Measurements from ENCODE around the gene OSM. TPM values are rescaled to one million over a fixed set of nuclear protein-coding genes. Genes with fewer than 3 reads are reported as not detected.

The OSM gene
- total RNA-seq, 1 donor from 2014 or later, result not detected

DNA sequence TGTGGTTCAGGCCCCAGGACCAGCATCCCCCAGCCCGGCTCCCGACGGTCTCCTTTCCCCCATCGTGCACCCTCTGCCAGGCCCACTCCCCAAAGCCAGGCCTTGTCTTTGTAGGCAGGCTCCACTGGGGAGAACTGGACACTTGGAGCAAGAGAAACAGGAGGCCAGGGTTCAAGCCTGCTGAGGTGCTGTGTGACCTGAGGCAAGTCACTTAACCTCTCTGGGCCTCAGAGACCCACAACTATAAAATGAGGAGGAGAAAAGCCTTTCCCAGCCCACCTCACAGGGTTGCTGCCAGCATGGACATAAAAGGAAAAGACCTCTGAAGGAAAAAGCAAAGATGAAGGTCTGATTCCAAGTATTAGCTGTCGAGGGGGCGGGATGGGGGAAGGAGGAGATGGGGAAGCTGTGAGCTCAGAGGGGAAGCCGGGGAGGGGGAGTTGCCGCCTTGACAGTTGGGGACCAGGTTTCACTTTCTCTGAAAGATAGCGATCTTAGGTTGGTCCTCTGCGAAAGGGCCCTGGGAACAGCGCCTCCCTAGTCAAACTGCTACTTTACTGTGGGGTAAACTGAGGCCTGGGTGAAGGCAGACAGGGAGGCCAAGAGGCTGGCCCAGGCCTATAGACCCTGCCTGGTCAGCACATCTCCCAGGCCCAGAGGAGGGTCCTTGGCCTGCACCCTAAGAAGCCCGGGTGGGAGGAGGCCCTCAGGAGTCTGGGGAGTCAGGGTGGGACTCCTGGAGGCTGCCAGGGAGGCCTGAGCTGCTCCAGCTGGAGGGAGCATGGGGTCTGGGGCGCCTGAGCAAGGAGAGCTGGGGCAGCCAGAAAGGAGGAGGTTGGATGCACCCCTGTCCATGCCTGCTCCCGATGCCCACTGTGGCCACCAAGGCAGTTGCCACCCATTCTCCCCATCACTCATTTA, 991 bp upstream of the OSM start:
- DNase-seq (ENCODE audit: low read depth), result no peak

GRCh38 chr22:30265823-30266444, 717 bp downstream of the OSM start:
- Histone ChIP-seq H3K27me3 (ENCODE audit: control insufficient read depth, insufficient read depth, low read length) (peaks cover 2% of the 10 kb centered on the region), H3K36me3 (ENCODE audit: control insufficient read depth, insufficient read depth, low read length) (no peaks in the 10 kb centered on the region), H3K4me3 (ENCODE audit: low read depth, low read length) (no peak overlapping the region)
- FAIRE-seq (no peak), DNase-seq (ENCODE audit: low read depth) (no peak)
- TF ChIP-seq, protein P1, sequence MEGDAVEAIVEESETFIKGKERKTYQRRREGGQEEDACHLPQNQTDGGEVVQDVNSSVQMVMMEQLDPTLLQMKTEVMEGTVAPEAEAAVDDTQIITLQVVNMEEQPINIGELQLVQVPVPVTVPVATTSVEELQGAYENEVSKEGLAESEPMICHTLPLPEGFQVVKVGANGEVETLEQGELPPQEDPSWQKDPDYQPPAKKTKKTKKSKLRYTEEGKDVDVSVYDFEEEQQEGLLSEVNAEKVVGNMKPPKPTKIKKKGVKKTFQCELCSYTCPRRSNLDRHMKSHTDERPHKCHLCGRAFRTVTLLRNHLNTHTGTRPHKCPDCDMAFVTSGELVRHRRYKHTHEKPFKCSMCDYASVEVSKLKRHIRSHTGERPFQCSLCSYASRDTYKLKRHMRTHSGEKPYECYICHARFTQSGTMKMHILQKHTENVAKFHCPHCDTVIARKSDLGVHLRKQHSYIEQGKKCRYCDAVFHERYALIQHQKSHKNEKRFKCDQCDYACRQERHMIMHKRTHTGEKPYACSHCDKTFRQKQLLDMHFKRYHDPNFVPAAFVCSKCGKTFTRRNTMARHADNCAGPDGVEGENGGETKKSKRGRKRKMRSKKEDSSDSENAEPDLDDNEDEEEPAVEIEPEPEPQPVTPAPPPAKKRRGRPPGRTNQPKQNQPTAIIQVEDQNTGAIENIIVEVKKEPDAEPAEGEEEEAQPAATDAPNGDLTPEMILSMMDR (IDR thresholded peaks at IDR 0.05; ENCODE audit: insufficient read depth, low read length, severe bottlenecking), result no peak

More for the DNA sequence above, 991 bp upstream of the OSM start:
- H3K36me3 ChIP-seq (ENCODE audit: control insufficient read depth, insufficient read depth, low read length), result no peaks in the 10 kb centered on the region
- TF ChIP-seq, protein P1 (IDR thresholded peaks at IDR 0.05; ENCODE audit: insufficient read depth, low read length, severe bottlenecking), result no peak
- H3K4me3 ChIP-seq (ENCODE audit: low read depth, low read length), result no peak overlapping the region
- peaks cover 2% of the 10 kb centered on the region for H3K27me3 ChIP-seq (ENCODE audit: control insufficient read depth, insufficient read depth, low read length)
- no peak for FAIRE-seq

GRCh38 chr22:30265131-30265720, 1.4 kb downstream of the OSM start:
- FAIRE-seq (no peak), DNase-seq (ENCODE audit: low read depth) (no peak)
- Histone ChIP-seq H3K4me3 (ENCODE audit: low read depth, low read length) (no peak overlapping the region), H3K27me3 (ENCODE audit: control insufficient read depth, insufficient read depth, low read length) (peaks cover 2% of the 10 kb centered on the region), H3K36me3 (ENCODE audit: control insufficient read depth, insufficient read depth, low read length) (no peaks in the 10 kb centered on the region)
- TF ChIP-seq, protein P1 (IDR thresholded peaks at IDR 0.05; ENCODE audit: insufficient read depth, low read length, severe bottlenecking), result no peak

- Histone ChIP-seq H3K36me3 (ENCODE audit: control insufficient read depth, insufficient read depth, low read length) (no peaks in the 10 kb centered on the region), H3K27me3 (ENCODE audit: control insufficient read depth, insufficient read depth, low read length) (peaks cover 2% of the 10 kb centered on the region), H3K4me3 (ENCODE audit: low read depth, low read length) (no peak overlapping the region)
- no peak for DNase-seq (ENCODE audit: low read depth)
- TF ChIP-seq, protein P1 (IDR thresholded peaks at IDR 0.05; ENCODE audit: insufficient read depth, low read length, severe bottlenecking), result no peak
- FAIRE-seq, result no peak
These were observed 2.8 kb downstream of the OSM start for GRCh38 chr22:30263883-30264282.

DNA sequence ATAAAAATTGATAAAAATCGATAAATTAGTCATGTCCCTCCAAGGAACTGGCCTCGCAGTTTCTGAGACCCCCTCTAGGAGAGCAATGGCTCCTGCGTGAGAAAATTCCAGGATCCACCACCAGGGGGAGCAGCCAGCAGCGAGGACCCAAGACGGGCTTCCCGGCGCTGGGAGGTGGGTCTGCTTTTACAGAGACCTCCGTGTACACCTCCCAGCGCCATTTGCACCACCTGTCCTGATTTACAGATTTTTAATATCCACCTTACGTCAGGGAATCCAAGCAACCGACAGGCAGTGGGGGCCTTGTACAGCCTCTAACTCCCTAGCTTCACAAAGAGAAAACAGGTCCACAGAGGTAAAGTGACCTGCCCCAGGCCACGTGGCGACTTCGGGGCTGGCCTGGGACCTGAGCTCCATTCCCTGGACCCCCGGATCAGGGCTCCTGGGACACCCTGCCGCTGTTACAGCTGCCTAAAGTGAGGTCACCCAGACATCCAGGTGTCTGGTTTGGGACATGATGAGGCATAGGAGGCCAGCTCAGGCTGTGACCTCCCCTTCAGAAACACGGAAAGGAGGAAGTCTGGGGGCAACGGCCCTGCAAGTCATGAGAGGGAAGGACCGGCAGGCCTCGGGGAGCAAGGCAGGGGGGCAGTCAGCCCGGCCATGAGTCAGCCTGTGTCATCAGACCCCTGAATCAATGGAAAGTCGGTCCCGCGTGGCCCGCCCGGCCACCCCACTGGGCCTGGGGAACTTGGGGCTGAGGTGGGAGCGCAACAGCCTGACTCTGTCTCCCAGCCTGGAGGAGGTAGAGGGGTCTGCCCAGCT, 3.5 kb downstream of the OSM start:
- Histone ChIP-seq H3K4me3 (ENCODE audit: low read depth, low read length) (no peak overlapping the region), H3K27me3 (ENCODE audit: control insufficient read depth, insufficient read depth, low read length) (peaks cover 2% of the 10 kb centered on the region), H3K36me3 (ENCODE audit: control insufficient read depth, insufficient read depth, low read length) (no peaks in the 10 kb centered on the region)
- no peak for FAIRE-seq
- TF ChIP-seq, protein P1 (IDR thresholded peaks at IDR 0.05; ENCODE audit: insufficient read depth, low read length, severe bottlenecking), result peak; percentile 84
- DNase-seq (ENCODE audit: low read depth), result peak; percentile 32

All from bronchial epithelial cell (primary cell).